Measurements from ENCODE around the gene CACNA2D3. TPM values are rescaled to one million over a fixed set of nuclear protein-coding genes. Genes with fewer than 3 reads are reported as not detected.

CACNA2D3 gene
- total RNA-seq, 1 donor from 2014 or later = 2.5 TPM

DNA sequence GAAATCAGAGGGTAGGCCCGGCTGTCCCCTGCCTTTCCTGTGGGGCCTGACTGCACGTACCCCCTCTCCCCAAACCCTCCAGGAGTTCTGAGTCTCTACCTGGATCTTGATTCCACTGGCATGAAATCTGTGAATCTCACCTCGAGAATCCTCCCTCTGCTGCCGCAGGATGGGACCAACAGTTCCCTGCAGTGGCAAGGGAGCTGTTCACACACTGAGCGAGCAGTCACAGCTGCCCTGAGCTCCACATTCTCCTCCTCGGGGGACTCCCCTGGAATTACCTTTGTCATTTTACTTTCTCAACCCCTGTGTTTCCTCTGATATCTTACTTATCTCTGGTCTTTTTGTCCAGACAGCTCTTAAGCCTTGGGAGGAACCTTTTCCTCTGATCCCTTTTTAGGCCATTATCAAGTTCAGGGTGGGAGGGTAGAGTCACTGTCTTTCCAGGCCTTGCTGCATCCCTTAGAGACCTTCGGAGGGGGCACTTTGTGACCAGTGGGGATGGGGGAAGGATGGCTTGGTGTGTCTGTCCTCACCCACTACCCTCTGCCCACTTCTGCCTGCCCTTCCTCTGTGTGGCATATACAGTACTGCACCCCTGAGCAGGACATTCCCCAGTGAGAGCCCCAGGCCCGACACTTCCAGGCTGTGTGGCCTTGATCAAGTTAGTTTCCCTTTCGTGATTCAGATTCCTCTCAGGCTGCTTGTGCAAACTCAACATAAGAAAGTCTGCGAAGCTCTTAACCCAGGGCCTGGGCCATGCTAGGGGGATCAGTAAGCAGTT lies 42.0 kb downstream of the CACNA2D3 start:
- Mint-ChIP-seq H3K4me1 (ENCODE audit: unreplicated experiment) (no peaks in the 10 kb centered on the region), H3K36me3 (no peaks in the 10 kb centered on the region), H3K27me3 (peaks cover 4% of the 10 kb centered on the region), H3K4me3 (no peak overlapping the region), H3K27ac (no peak overlapping the region), H3K9me3 (no peaks in the 10 kb centered on the region)
- no peak for DNase-seq (ENCODE audit: extremely low spot score, unreplicated experiment)
- TF ChIP-seq, protein P1, sequence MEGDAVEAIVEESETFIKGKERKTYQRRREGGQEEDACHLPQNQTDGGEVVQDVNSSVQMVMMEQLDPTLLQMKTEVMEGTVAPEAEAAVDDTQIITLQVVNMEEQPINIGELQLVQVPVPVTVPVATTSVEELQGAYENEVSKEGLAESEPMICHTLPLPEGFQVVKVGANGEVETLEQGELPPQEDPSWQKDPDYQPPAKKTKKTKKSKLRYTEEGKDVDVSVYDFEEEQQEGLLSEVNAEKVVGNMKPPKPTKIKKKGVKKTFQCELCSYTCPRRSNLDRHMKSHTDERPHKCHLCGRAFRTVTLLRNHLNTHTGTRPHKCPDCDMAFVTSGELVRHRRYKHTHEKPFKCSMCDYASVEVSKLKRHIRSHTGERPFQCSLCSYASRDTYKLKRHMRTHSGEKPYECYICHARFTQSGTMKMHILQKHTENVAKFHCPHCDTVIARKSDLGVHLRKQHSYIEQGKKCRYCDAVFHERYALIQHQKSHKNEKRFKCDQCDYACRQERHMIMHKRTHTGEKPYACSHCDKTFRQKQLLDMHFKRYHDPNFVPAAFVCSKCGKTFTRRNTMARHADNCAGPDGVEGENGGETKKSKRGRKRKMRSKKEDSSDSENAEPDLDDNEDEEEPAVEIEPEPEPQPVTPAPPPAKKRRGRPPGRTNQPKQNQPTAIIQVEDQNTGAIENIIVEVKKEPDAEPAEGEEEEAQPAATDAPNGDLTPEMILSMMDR (conservative IDR thresholded peaks at IDR 0.05) = no peak

DNA sequence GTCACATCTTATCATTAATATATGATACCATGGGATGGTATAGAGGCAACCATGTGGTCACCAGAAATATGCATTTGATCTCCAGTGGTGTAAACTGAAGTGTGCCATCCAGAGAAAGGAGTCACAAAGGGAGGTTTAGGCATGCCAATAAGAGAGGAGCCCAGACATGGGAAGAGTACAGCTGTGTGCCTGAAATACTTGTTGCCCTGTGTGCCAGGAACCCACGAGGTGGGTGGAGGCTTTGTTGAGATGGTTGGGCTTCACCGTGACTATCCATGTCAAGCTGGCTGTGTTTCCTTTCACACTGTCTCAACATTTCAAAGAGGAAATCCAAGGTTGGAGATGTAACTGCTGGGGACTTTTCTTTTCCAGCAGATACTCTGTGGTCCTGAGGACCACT lies 43.5 kb downstream of the CACNA2D3 start:
- no peak overlapping the region for H3K4me3 Mint-ChIP-seq
- TF ChIP-seq, protein P1 (conservative IDR thresholded peaks at IDR 0.05) = no peak
- DNase-seq (ENCODE audit: extremely low spot score, unreplicated experiment) = no peak
- H3K36me3 Mint-ChIP-seq = no peaks in the 10 kb centered on the region
- no peaks in the 10 kb centered on the region for H3K9me3 Mint-ChIP-seq
- H3K27ac Mint-ChIP-seq = no peak overlapping the region
- no peaks in the 10 kb centered on the region for H3K4me1 Mint-ChIP-seq (ENCODE audit: unreplicated experiment)
- peaks cover 7% of the 10 kb centered on the region for H3K27me3 Mint-ChIP-seq

DNA sequence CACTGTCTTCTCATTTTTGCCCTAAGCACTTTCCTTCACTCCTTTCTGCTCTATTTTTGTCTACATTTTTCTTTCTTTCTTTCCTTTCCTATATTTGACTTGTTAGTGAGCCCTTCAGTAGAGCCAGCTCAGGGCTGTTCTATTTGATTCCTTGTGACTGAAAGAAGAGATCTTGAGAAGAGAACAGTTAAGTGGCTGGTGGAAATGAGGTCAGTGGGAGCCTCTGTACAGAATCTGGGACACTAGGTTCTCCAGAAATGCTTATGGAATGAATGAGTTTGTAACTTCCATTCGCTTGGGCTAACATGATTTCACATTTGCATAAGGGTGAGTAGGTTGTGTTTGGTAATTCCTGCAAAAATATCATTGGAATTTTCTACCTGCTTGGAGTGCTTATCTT lies 45.6 kb downstream of the CACNA2D3 start:
- no peak overlapping the region for H3K4me3 Mint-ChIP-seq
- H3K4me1 Mint-ChIP-seq (ENCODE audit: unreplicated experiment) = no peaks in the 10 kb centered on the region
- DNase-seq (ENCODE audit: extremely low spot score, unreplicated experiment) = no peak
- H3K9me3 Mint-ChIP-seq = no peaks in the 10 kb centered on the region
- no peaks in the 10 kb centered on the region for H3K36me3 Mint-ChIP-seq
- H3K27me3 Mint-ChIP-seq = peaks cover 8% of the 10 kb centered on the region
- no peak overlapping the region for H3K27ac Mint-ChIP-seq
- TF ChIP-seq, protein P1 (conservative IDR thresholded peaks at IDR 0.05) = no peak

DNA sequence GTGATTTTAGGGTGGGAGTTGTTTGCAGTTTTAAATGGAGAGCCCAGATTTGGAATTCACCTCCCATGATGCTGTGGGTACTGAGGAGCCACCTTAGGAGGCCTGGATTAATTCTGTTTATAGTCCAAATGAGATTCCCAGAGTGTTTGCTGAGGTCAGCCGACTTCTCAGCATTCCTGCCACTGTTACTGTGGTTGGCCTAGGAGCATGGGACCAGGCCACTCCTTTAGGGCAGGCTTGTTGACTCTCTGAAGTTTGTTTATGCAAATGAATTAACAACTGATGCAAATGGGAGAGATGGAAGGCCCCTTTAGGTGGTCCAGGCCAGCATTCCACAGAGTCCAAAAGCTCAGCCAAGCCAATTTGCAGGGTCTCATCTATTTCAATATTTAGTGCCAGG lies 46.1 kb downstream of the CACNA2D3 start:
- Mint-ChIP-seq H3K4me1 (ENCODE audit: unreplicated experiment) (no peaks in the 10 kb centered on the region), H3K4me3 (no peak overlapping the region), H3K9me3 (no peaks in the 10 kb centered on the region), H3K27me3 (peaks cover 8% of the 10 kb centered on the region), H3K27ac (no peak overlapping the region), H3K36me3 (no peaks in the 10 kb centered on the region)
- no peak for DNase-seq (ENCODE audit: extremely low spot score, unreplicated experiment)
- TF ChIP-seq, protein P1 (conservative IDR thresholded peaks at IDR 0.05) = no peak

DNA sequence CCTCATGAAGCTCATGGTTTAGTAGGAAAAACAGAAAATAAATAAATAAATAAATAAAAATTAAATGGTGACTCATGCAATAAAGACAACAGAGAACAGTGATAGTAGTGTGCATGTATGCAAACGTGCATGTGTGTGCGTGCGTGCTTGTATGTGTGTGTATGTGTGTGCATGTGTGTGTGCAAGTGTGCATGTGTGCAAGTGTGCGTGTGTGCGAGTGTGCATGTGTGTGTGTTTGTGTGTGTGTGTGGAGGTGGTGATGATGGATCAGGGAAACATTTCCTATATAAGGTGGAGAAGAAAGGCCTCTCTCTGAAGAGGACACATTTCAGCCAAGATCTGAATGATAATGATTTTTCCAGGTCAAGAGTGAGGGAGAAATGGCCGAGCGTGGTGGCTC lies 47.2 kb downstream of the CACNA2D3 start:
- Mint-ChIP-seq H3K9me3 (no peaks in the 10 kb centered on the region), H3K27ac (no peak overlapping the region), H3K36me3 (no peaks in the 10 kb centered on the region), H3K4me1 (ENCODE audit: unreplicated experiment) (no peaks in the 10 kb centered on the region), H3K27me3 (peaks cover 8% of the 10 kb centered on the region), H3K4me3 (no peak overlapping the region)
- TF ChIP-seq, protein P1 (conservative IDR thresholded peaks at IDR 0.05) = no peak
- DNase-seq (ENCODE audit: extremely low spot score, unreplicated experiment) = no peak
